Posterior vena cava (tissue), 2 donors: ENCODE measurements around the gene NDUFAF3. TPM values are rescaled to one million over a fixed set of nuclear protein-coding genes. Genes with fewer than 3 reads are reported as not detected.
A peak's percentile ranks its signal among the peaks of the same experiment; 100 is the strongest.

Experiments
- DNase-seq: peaks from one replicate; pipeline ENCODE4 v3.0.0-alpha.2; 2020; ENCODE audit warnings: low spot score
- intact Hi-C, 2 donors: fragments of 100-400 bp; cut with DNase I; formaldehyde crosslinking; loops; one replicate each; pipeline versions ENCODE4 v1.14.1 to v1.14.2; 2022 to 2023
- total RNA-seq, 2 donors: library from RNA; stranded (reverse); fragmentation: NEBNext Ultra II Directional; extraction: Animal tissue kit (Norgen Biotek cat#: 25700); gene quantifications; one replicate each; pipeline ENCODE4 v1.2.1, GENCODE V29; 2021
- donor health status: DM: yes; HTN: yes; CAD: no.
- donor health status: DM: yes; HTN: yes; CAD: no.

Gene NDUFAF3
- total RNA-seq, 2 donors from 2014 or later: 57.8 to 62.0 TPM

- intact Hi-C loops: no loop called here
- no peak for DNase-seq
These were observed 6.2 kb upstream of the NDUFAF3 start for GRCh38 chr3:49015765-49016164.

GRCh38 chr3:49016414-49017228 lies 5.3 kb upstream of the NDUFAF3 start:
- intact Hi-C loops: no loop called here
- no peak for DNase-seq

- no peak for DNase-seq
- intact Hi-C loops: no loop called here
These were observed 4.5 kb upstream of the NDUFAF3 start for GRCh38 chr3:49017229-49017970.

- peak; percentile 88 for DNase-seq
- intact Hi-C loops: no loop called here
These were observed 3.8 kb upstream of the NDUFAF3 start, which contains the start of gene DALRD3 for GRCh38 chr3:49017971-49018706. Gene DALRD3 (minus strand): TSS chr3:49018580. CDS start chr3:49018564, 16 bp downstream.

- intact Hi-C loops: no loop called here
- DNase-seq: no peak
These were observed 3.3 kb upstream of the NDUFAF3 start for GRCh38 chr3:49018707-49019006.

- DNase-seq: no peak
- intact Hi-C loops: loop anchor here in 1 of 2 donors (5.0 kb wide), 1 partner anchor 72 kb away; the partner anchor contains the start of gene QRICH1
These were observed 2.0 kb upstream of the NDUFAF3 start for GRCh38 chr3:49019941-49020329.

- DNase-seq: peak; percentile 92
- intact Hi-C loops: loop anchor here in 1 of 2 donors (5.0 kb wide), 1 partner anchor 72 kb away; the partner anchor contains the start of gene QRICH1
These were observed 1.4 kb upstream of the NDUFAF3 start for GRCh38 chr3:49020330-49021212.

GRCh38 chr3:49021213-49021812 lies 608 bp upstream of the NDUFAF3 start:
- intact Hi-C loops: loop anchor here in 1 of 2 donors (5.0 kb wide), 1 partner anchor 71 kb away; the partner anchor contains the start of gene QRICH1
- DNase-seq: peak; percentile 100

GRCh38 chr3:49022688-49023171 lies 809 bp downstream of the NDUFAF3 start:
- intact Hi-C loops: loop anchor here in 1 of 2 donors (5.0 kb wide), 1 partner anchor 70 kb away; the partner anchor contains the start of gene QRICH1

GRCh38 chr3:49023775-49024174 lies 1.9 kb downstream of the NDUFAF3 start:
- DNase-seq: no peak
- intact Hi-C loops: loop anchor here in 1 of 2 donors (5.0 kb wide), 1 partner anchor 69 kb away; the partner anchor contains the start of gene QRICH1

More at GRCh38 chr3:49022688-49023171, 809 bp downstream of the NDUFAF3 start:
- DNase-seq: no peak

- intact Hi-C loops: loop anchor here in 1 of 2 donors (5.0 kb wide), 1 partner anchor 68 kb away; the partner anchor contains the start of gene QRICH1
- DNase-seq: no peak
These were observed 2.5 kb downstream of the NDUFAF3 start for GRCh38 chr3:49024449-49024848.

- intact Hi-C loops: no loop called here
- no peak for DNase-seq
These were observed 3.3 kb downstream of the NDUFAF3 start for GRCh38 chr3:49025005-49025792.

GRCh38 chr3:49025793-49026520 lies 4.0 kb downstream of the NDUFAF3 start:
- intact Hi-C loops: no loop called here
- no peak for DNase-seq

- intact Hi-C loops: no loop called here
- DNase-seq: no peak
These were observed 4.6 kb downstream of the NDUFAF3 start for GRCh38 chr3:49026536-49026935.

GRCh38 chr3:49027634-49028033 lies 5.7 kb downstream of the NDUFAF3 start:
- intact Hi-C loops: no loop called here
- no peak for DNase-seq

GRCh38 chr3:49028298-49028672 lies 6.4 kb downstream of the NDUFAF3 start:
- intact Hi-C loops: no loop called here
- no peak for DNase-seq
